Fibroblast of mammary gland (primary cell): ENCODE results near the gene SKI.

Experiments
- DNase-seq: peaks from one replicate; pipeline ENCODE4 v3.0.0-alpha.2; 2010; ENCODE audit warnings: low read depth
- H3K4me3 ChIP-seq: 2 replicates; pipeline ENCODE4 v1.5.1; 2011; ENCODE audit warnings: low read depth, mild to moderate bottlenecking, low read length, moderate library complexity; ENCODE audit not compliant: control insufficient read depth
- TF ChIP-seq, protein P1 (sequence below): conservative IDR thresholded peaks from 2 replicates; pipeline ENCODE4 v1.5.1; 2011; ENCODE audit warnings: low read depth, low read length, inconsistent platforms; ENCODE audit not compliant: control insufficient read depth, insufficient read depth

SKI gene

DNA sequence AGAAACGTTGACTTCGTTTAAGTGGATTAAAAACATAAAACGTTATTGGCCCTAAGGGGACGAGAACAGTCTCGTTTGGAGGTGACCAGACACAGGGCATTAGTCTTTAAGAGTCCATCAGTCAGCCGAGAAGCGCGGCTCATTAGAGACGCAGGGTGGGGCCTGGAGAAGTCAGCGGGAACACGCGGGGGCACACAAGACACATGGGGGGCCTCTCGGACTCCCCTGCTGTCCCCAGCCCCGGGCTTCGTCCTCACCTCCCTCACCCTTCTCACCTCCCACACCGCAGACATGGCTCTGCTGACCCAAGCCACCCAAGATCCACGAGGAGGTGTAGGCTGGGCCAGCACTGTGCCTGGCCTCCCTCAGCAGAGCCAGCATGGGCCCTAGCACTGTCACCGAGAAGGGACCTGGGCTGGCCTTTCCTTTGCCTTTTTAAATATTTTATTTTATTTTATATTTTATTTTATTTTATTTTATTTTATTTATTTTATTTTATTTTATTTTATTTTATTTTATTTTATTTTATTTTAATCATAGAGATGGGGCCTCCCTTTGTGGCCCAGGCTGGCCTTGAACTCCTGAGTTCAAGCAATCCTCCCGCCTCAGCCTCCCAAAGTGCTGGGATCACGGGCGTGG is 114.4 kb downstream of the SKI start:
- no peak for DNase-seq
- TF ChIP-seq, protein P1, sequence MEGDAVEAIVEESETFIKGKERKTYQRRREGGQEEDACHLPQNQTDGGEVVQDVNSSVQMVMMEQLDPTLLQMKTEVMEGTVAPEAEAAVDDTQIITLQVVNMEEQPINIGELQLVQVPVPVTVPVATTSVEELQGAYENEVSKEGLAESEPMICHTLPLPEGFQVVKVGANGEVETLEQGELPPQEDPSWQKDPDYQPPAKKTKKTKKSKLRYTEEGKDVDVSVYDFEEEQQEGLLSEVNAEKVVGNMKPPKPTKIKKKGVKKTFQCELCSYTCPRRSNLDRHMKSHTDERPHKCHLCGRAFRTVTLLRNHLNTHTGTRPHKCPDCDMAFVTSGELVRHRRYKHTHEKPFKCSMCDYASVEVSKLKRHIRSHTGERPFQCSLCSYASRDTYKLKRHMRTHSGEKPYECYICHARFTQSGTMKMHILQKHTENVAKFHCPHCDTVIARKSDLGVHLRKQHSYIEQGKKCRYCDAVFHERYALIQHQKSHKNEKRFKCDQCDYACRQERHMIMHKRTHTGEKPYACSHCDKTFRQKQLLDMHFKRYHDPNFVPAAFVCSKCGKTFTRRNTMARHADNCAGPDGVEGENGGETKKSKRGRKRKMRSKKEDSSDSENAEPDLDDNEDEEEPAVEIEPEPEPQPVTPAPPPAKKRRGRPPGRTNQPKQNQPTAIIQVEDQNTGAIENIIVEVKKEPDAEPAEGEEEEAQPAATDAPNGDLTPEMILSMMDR: no peak

DNA sequence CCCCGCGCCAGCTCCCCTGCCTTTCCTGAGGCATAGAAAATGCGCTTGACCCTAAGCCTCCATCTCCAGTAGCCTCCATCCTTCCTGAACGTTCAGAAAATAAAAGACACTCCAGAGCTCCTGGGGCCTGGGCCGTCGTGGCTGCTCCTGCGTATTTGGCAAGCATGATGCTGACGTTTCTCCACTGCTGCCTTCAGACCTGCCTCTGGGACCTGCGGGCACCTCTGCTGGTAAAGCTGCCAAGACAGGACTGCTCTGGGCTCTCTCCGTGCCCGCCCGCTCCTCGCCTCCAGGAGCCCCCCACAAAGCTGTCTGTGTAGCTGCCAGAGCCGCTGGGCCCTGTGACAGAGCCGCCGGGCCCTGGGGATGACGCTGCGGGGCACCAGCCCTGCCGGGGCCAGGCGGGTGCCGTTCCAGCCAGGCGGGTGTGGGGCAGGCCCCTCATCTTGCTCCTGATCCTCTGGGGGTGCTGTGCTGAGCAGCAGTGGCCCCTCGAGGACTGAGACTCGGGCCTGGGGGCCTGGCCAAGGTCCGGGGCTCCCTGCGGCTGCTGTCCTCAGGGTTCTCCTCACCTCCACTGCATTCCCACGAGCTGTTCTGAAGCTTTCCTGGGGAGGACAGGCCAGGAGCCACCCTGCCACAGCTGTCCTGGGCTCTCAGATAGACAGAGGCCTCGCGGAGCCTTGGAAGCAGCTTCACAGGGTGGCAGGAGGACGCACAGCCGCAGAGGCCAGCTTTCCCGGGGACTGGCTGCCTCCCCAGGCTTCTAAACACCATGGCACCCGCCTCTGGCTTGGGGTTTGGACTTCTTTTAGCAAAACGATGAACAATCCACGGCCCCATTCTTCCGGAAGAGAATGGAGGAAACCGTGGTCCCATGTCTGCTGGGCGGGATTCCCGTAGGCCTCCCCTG is 115.2 kb downstream of the SKI start:
- no peak for DNase-seq
- TF ChIP-seq, protein P1: no peak
- H3K4me3 ChIP-seq: no peak overlapping the region

More for the DNA sequence above, 114.4 kb downstream of the SKI start:
- H3K4me3 ChIP-seq: no peak overlapping the region

DNA sequence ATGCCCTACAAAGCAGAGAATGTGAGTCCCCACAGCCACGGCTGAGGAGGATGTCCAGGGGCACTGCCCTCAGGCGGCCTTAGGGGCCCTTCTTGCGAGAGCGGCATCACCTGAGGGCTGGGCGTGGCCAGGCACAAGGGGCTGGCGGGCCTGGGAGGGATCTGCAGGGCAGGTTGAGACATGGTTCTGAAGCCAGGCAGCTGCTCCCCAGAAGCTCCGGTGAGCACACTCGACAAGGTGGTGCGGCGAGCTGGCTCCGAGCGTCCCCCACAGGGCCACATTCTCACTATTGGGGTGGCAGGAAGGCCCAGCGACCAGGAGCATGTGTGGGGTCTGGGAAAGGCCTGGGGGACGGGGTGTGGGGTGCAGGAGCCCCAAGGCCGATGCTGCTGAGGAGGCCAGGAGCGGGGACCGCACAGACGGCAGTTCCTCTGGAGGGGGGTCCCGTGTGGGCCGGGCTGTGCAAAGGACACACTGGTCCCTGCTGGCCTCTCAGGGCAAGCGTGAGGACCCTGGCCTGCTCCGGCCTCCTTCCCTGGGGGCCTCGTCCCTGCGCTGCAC is 116.1 kb downstream of the SKI start:
- TF ChIP-seq, protein P1: no peak
- no peak overlapping the region for H3K4me3 ChIP-seq
- DNase-seq: no peak

DNA sequence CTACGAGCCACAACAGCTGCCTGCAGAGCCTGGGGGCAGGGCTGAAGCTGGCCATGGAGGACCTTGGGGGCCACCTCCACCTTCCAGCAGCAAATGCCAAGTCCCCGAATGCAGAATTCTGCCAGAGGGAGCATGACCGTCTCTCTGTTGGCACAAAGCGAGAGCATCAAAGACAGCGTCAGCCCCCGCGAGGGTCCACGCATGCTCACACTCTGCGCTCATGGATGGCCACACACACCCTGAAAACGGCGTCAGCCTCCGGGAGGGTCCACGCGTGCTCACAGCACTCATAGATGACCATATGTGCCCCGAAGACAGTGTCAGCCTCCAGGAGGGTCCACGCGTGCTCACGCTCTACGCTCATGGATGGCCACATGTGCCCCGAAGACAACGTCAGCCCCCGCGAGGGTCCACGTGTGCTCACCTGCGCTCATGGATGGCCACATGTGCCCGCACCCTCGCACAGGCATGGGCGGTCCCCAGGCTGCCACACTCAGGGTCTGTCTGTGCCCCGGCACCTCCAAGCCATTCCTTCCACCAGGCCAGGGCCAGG is 116.7 kb downstream of the SKI start:
- no peak overlapping the region for H3K4me3 ChIP-seq
- TF ChIP-seq, protein P1: no peak
- no peak for DNase-seq

DNA sequence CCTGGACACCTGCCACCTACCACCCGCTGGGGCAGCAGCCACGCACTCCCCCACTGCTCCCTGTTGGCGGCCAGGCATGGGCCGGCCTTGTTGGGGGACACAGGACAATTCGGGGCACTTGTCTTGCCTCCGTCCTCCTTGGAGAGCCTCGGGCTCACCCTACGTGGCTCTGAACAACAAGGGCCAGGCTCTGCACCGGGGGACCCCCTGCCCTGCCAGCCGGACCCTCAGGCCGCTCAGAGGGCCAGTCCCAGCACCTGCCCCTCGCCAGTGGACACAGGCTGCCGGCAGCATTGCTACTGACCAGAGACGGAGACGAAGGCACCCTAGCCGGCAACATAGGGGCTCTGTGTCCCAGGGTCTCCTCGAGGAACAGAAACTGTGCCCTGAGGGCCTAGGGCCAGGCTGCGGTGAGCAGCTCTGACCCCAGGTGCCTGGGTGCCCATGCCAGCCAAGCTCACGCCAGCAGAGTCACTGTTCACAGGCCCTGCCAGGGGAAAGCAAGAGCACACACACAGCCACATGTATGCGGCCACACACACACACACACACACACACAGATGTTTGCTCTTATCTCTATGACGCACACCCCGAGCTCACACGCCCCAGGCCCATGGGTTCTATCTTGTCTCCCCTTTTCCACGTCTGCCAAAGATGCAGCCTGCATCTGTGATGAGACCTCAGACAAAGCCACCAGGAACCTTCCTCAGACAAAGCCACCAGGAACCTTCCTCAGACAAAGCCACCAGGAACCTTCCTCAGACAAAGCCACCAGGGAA is 117.4 kb downstream of the SKI start:
- H3K4me3 ChIP-seq: no peak overlapping the region
- TF ChIP-seq, protein P1: no peak
- no peak for DNase-seq
